ENCODE results near the gene RELN. TPM values are rescaled to one million over a fixed set of nuclear protein-coding genes. Genes with fewer than 3 reads are reported as not detected.
A peak's percentile ranks its signal among the peaks of the same experiment; 100 is the strongest.
"Not testable (repeated sequence)": the region's sequence is repeated elsewhere in the genome, so short reads cannot be mapped to it uniquely, and the experiment has no call there.

Gene RELN
- total RNA-seq (1 to 10 TPM; 3.6 to 5.4 TPM), polyA plus RNA-seq (ENCODE audit: insufficient read length in 6 of 6) (10 to 100 TPM; 11.4 to 20.1 (median 16.9) TPM)
- long read RNA-seq, donor 1 = 0 reads
- long read RNA-seq, donor 2 = 0 reads
- long read RNA-seq, donor 3 = 0 reads
- long read RNA-seq, donor 4 = 0 reads
- long read RNA-seq, donor 5 = 0 reads
- long read RNA-seq, donor 6 = 0 reads
- long read RNA-seq, donor 7 = 0 reads
- long read RNA-seq, donor 8 = 0 reads
- long read RNA-seq, donor 9 = 0 reads
- long read RNA-seq, donor 10 = 0 reads
- long read RNA-seq, donor 11, partial matches to known transcripts = 10 of 10 reads
- long read RNA-seq, donor 11, other reads (novel, unspliced or antisense) = 0 of 10 reads
- long read RNA-seq, donor 12 = 0 reads

DNA sequence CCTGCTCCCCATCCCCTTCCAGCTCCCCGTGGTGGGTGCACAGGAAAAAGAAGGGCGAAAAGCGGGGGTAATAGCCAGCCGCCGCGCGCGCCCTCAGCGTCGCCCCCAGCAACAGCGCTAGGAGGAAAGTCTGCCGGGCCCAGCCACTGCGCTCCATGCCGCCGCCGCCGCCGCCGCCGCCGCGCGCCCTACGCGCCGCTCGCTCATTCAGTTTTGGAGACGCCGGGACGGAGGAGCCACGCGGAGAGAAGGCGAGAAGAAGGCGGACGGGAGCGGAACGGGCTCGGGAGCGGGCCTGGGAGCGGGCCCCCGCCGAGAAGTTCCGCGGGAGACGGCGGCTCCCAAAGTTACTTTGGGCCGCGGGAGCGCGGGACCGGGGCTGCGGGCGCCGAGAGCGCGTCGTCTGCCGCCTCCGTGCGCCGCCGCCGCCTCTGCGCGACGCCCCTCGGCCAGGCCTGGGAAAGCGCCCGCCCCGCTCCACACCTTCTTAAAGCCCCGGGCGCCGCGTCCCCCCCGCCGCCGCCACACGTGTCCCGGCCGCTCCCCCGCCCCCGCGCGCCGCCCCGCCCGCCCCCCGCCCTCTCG, at the start of gene RELN:
Gene RELN, minus strand, starts transcription at position 459 of the 585 bp plus-strand sequence. Its CDS starts 302 bp downstream, at position 157.
- DNase-seq (peak in 2 of 4 donors; percentile 42 to 55), ATAC-seq (peak; percentile 40)
- intact Hi-C loops (cut with DNase I) = no loop called here
- TF ChIP-seq, protein P1, sequence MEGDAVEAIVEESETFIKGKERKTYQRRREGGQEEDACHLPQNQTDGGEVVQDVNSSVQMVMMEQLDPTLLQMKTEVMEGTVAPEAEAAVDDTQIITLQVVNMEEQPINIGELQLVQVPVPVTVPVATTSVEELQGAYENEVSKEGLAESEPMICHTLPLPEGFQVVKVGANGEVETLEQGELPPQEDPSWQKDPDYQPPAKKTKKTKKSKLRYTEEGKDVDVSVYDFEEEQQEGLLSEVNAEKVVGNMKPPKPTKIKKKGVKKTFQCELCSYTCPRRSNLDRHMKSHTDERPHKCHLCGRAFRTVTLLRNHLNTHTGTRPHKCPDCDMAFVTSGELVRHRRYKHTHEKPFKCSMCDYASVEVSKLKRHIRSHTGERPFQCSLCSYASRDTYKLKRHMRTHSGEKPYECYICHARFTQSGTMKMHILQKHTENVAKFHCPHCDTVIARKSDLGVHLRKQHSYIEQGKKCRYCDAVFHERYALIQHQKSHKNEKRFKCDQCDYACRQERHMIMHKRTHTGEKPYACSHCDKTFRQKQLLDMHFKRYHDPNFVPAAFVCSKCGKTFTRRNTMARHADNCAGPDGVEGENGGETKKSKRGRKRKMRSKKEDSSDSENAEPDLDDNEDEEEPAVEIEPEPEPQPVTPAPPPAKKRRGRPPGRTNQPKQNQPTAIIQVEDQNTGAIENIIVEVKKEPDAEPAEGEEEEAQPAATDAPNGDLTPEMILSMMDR (IDR thresholded peaks at IDR 0.05) = no peak
- Histone ChIP-seq H3K9me3 (no peaks in the 10 kb centered on the region), H3K27me3 (peaks cover 50 to 84% of the 10 kb centered on the region in 2 donors), H3K4me1 (peaks cover 3 to 13% of the 10 kb centered on the region in 2 donors), H3K36me3 (no peaks in the 10 kb centered on the region), H3K27ac (no peak within 1 kb of the TSS), H3K4me3 (peak within 1 kb of the TSS; percentile 5 to 41)

DNA sequence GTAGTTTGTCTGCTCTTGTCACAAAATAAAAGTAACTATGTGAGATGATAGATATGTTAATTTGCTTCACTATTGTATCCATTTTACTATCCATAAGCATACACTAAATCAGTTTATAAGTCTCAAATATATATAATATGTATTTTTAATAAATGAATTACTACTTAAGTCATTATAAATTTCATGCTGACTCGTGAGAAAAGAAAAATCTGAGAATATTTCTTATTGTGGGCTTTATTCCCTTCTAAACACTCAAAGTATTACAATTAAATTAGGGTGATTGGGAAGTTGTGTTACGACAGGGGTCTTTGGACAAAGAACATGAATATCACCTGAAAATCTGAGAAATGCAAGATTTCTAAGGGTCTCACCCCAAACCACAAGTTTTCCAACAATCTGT, 48.7 kb upstream of the RELN start:
- peaks cover 0 to 18% of the 10 kb centered on the region in 2 donors for H3K9me3 ChIP-seq
- DNase-seq (no peak), ATAC-seq (no peak)
- TF ChIP-seq, protein P1 (IDR thresholded peaks at IDR 0.05) = no peak
- no peaks in the 10 kb centered on the region for H3K27me3 ChIP-seq
- no peaks in the 10 kb centered on the region for H3K36me3 ChIP-seq
- no peaks in the 10 kb centered on the region for H3K4me1 ChIP-seq
- intact Hi-C loops (cut with DNase I) = no loop called here
- H3K27ac ChIP-seq = no peak overlapping the region
- no peak overlapping the region for H3K4me3 ChIP-seq

DNA sequence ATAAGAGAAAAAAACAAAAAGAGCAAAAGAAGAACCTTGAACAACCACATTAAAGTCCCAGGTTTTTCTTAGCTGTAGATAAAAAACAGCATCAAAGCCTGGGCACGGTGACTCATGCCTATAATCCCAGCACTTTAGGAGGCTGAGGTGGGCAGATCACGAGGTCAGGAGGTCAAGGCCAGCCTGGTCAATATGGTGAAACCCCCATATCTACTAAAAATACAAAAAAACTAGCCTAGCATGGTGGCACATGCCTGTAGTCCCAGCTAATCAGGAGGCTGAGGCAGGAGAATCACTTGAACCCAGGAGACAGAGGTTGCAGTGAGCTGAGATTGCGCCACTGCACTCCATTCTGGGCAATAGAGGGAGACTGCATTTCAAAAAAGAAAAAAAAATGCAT, 47.4 kb upstream of the RELN start:
- H3K27me3 ChIP-seq; intact Hi-C loops (cut with DNase I); H3K4me3 ChIP-seq; ATAC-seq; H3K27ac ChIP-seq; DNase-seq; H3K36me3 ChIP-seq; H3K4me1 ChIP-seq: not testable (repeated sequence)
- peaks cover 0 to 18% of the 10 kb centered on the region in 2 donors for H3K9me3 ChIP-seq

DNA sequence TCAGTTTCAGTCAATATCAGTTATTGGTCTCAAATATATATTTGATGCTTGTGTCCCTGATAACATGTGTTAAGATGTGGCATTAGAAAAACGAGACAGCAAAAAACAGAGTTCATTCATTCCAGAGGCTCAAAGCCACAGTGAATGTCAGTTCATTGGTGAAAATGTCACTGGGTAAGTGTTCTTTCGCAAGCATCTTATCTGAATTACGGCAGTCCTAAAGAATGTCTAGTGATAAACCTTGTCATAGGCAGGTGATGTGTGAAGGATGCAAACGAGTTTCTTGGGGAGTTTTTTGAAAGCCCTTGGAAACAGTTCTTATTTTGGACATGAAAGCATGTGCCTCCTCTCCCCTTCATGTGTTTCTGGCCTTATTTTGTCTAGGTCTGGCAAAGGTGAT, 45.9 kb upstream of the RELN start:
- no peaks in the 10 kb centered on the region for H3K4me1 ChIP-seq
- H3K27me3 ChIP-seq = no peaks in the 10 kb centered on the region
- H3K36me3 ChIP-seq = no peaks in the 10 kb centered on the region
- DNase-seq (no peak), ATAC-seq (no peak)
- H3K4me3 ChIP-seq = no peak overlapping the region
- peaks cover 0 to 18% of the 10 kb centered on the region in 2 donors for H3K9me3 ChIP-seq
- intact Hi-C loops (cut with DNase I) = no loop called here
- no peak overlapping the region for H3K27ac ChIP-seq
- TF ChIP-seq, protein P1 (IDR thresholded peaks at IDR 0.05) = no peak

DNA sequence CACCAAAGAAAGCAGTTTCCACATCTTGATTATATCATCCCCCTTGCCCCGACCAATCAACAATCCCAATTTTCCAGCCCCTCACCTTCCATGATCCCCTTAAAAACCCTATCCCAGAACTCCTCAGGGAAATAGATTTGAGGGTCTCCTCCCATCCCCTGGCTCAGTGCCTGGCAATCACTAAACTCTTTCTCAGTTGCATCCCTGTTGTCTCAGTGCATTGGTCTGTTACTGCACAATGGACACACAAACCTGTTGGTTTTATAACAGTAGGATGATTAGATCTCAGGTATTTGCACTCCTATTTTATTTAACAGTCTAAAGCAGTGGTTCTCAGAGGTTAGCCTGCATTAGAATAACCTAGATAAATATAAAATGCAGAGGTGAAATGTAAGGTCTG, 45.2 kb upstream of the RELN start:
- Histone ChIP-seq H3K9me3 (peaks cover 0 to 18% of the 10 kb centered on the region in 2 donors), H3K27ac (no peak overlapping the region), H3K4me3 (no peak overlapping the region), H3K4me1 (no peaks in the 10 kb centered on the region), H3K27me3 (no peaks in the 10 kb centered on the region), H3K36me3 (no peaks in the 10 kb centered on the region)
- DNase-seq (no peak), ATAC-seq (no peak)
- intact Hi-C loops (cut with DNase I) = no loop called here
- TF ChIP-seq, protein P1 (IDR thresholded peaks at IDR 0.05) = no peak

All from left lung (tissue), 14 donors.